ENCODE measurements around the gene RMI1.

- TF ChIP-seq, protein P1, sequence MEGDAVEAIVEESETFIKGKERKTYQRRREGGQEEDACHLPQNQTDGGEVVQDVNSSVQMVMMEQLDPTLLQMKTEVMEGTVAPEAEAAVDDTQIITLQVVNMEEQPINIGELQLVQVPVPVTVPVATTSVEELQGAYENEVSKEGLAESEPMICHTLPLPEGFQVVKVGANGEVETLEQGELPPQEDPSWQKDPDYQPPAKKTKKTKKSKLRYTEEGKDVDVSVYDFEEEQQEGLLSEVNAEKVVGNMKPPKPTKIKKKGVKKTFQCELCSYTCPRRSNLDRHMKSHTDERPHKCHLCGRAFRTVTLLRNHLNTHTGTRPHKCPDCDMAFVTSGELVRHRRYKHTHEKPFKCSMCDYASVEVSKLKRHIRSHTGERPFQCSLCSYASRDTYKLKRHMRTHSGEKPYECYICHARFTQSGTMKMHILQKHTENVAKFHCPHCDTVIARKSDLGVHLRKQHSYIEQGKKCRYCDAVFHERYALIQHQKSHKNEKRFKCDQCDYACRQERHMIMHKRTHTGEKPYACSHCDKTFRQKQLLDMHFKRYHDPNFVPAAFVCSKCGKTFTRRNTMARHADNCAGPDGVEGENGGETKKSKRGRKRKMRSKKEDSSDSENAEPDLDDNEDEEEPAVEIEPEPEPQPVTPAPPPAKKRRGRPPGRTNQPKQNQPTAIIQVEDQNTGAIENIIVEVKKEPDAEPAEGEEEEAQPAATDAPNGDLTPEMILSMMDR (IDR thresholded peaks at IDR 0.05): no peak
- TF ChIP-seq POLR2A (IDR thresholded peaks at IDR 0.05) (no peak), EP300 (IDR thresholded peaks at IDR 0.05) (no peak)
Observed at GRCh38 chr9:83965350-83966208, 15.0 kb upstream of the RMI1 start.

All from tibial nerve (tissue), 4 donors.